ENCODE measurements around the gene BCL7A.
A peak's percentile ranks its signal among the peaks of the same experiment; 100 is the strongest.
"Not testable (repeated sequence)": the region's sequence is repeated elsewhere in the genome, so short reads cannot be mapped to it uniquely, and the experiment has no call there.

BCL7A gene

DNA sequence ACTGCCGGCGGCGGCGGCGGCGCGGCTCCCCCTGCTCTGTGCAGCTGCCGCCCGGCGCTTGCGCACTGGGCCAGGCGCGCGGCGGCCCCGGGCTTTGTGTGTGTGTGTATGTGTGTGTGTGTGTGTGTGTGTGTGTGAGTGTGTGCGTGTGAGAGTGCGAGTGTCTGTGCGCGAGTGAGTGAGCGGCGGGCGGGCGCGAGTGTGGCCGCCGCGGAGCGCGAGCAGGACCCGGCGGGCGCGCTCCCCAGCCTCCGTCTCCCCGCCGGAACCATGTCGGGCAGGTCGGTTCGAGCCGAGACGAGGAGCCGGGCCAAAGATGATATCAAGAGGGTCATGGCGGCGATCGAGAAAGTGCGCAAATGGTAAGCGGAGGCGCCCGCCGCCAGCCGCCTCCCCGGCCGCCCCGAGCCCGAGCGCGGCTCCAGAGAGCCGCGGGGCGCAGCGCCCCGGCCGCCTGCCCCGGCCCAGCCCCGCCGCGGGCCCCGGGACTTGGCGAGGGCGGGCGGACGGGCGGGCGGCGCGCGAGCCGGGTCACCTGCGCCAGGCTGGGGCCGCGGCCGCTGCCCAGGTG lies at the start of gene BCL7A:
Gene BCL7A, plus strand, starts transcription at position 63 of the 571 bp plus-strand sequence. Its CDS starts 208 bp downstream, at position 271.
- DNase-seq (ENCODE audit: low read depth): peak; percentile 56

DNA sequence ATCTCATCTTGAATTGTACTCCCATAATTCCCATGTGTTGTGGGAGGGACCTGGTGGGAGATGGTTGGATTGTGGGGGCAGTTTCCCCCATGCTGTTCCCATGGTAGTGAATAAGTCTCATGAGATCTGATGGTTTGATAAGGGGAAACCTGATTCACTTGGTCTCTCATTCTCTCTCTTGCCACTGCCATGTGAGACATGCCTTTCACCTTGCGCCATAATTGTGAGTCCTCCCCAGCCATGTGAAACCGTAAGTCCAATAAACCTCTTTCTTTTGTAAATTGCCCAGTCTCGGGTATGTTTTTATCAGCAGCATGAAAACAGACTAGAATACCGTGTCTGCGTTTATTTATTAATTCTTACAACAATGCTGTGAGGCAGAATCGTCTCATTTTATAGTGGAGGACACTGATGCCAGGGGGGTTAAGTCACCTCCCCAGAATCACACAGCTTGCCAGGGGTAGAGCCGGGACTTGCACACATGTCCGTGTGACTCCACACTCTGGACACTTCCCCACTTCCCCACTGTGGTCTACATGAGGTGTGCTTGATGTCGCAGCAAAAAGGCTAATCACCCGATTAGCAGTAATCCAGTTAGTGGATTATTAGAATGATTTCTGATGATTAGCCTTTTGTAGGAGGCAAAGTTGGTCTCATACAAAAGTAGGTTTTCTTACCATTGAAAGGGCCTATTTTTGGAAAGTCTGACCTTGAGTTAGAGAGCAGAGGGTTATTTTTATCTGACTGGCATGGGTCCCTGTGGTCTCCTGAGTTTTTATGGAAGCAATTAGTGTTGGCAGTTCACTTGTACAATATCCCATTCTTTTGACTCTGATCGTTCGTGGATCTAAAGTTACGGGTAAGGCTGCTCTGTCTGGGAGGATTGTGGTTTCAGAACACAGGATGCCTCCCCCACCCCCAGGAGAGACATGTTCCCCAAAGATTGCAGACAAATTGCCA lies 47.4 kb upstream of the BCL7A start:
- no peak for DNase-seq (ENCODE audit: low read depth)

DNA sequence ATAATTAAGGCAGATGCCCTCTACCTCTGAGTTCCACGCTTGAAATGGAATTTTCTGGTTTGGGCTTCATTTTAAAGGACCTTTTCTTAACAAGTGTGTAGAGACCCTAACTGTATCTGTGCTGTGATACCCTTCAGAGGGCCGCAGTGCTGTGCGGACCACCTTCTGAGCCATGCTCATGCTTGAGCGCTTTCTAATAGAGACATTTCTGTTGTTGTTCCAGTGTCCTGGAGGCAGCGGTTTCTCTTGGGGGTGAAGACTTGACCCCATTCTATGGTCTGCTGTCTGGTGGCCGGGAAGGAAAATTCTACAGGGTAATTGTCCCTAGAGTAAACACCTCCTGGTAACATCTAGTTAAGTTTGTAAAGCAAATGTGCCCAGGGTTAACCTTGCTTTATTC lies 46.7 kb upstream of the BCL7A start:
- DNase-seq (ENCODE audit: low read depth): no peak

DNA sequence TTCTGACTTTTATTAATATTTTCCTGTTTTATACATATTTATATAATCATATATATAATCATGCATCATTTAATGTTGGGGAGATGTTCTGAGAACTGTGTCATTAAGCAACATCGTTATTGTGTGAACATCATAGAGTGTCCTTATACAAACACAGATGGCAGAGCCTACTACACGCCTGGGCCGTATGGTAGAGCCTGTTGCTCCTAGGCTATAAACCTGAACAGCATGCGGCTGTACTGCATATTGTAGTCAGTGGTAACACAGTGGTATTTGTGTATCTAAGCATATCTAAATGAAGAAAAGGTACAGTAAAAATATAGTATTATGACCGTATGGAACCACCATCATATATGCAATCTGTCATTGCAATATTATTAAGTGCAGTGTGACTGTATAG lies 44.7 kb upstream of the BCL7A start:
- DNase-seq (ENCODE audit: low read depth): no peak

DNA sequence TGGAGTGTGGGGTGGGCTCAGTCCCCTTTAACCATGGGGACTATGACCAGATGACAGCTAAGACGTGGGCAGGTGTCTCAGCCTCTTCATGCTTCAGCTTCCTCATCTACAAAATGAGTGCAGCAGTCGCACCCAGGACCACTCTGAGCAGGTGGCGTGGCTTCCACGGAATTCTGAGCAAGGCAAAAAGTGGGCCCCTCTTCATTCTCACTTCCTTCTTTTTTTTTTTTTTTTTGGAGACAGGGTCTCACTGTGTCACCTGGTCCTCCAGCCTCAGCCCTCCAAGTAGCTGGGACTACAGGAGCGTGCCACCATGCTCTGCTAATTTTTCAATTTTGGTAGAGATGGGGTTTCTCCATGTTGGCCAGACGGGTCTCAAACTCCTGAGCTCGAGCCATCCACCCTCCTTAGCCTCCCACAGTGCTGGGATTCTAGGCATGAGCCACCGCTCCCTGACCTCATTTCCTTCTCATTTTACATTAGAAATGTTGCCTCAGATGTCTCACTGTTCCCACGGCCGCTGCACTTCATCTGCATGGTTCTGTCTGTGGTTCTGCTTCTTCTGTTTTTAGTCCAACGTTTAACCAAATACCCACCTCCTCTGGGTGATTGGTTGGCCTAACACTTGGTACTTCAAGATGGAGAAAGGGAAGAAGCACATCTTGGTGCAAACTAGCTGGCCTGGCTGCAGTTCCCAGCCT lies 41.3 kb upstream of the BCL7A start:
- DNase-seq (ENCODE audit: low read depth): no peak

DNA sequence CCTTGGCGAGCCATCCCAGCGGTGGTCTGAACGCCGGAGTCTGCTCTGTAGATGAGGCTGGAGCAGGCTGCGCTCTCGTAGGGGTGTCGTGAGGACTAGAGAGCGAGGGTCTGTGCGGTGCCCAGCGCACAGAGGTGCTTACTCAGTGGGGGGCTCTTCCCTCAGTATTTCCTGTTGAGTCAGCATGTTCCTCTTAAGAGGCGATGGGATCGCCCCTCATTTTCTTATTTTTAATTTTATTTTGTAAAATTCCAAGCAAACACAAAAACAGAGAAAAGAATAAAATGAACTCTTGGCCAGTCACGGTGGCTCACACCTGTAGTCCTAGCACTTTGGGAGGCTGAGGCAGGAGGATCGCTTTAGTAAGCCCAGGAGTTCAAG lies 40.8 kb upstream of the BCL7A start:
- DNase-seq (ENCODE audit: low read depth): no peak

DNA sequence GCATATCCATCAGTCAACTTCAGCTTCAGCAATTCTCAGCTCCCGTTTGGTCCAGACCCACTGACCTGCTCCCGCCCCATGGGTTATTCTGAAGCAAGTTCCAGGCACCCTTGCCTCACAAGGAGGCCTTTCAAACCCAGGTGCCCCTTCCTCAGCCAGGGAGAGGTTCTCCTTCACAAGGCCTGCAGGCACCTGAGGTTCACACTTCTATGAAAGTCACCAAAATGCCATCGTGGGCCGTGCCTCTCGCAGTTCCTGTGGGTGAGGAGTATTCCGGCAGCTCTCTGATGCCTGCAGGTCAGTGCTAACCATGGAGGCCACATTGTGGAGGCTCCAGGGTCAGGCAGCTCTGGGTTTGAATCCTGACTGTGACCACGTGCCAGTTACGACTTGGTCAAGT lies 40.2 kb upstream of the BCL7A start:
- no peak for DNase-seq (ENCODE audit: low read depth)

DNA sequence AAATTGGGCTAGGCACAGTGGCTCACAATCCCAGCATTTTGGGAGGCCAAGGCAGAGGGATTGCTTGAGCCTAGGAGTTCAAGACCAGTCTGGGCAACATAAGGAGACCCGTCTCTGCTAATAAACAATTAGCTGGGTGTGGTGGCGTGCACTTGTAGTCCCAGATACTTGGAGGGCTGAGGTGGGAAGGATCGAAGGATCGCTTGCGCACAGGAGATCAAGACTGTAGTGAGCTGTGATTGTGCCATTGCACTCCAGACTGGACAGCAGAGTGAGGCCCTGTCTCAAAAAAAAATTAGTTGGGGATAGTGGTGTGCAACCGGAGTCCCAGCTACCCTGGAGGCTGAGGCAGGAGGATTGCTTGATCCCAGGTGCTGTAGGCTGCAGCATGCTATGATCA lies 38.7 kb upstream of the BCL7A start:
- no peak for DNase-seq (ENCODE audit: low read depth)

DNA sequence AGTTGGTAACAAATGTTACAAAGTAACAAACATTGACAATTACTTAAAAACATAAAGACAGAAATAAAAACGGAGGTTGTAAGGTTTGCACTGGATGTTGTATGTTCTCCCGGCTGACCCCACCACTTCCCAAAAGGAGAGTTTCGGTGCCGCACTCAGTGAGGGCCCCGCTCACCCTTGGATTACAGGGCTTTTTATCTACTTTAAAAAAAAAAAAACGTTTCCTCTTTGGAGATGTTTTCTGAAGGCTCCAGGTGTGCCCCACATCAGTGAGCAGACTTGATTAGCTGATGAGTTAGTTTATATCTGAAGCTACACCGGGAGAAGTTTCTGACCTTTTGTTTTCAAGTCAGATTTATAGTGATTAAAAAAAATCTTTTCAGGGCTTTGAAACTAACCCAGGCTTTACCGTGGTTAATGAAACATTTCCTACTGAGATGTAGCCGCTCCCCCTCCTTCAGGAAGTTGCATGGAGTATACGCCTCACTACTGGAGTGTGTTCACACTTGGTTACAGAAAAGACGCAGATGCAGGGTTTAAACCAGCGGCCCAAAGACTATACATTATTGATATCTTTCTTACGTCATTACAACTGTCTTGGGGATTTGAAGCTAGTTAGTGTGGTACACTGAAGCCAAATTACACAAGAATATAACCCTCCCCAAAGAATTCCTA lies 38.0 kb upstream of the BCL7A start:
- no peak for DNase-seq (ENCODE audit: low read depth)

DNA sequence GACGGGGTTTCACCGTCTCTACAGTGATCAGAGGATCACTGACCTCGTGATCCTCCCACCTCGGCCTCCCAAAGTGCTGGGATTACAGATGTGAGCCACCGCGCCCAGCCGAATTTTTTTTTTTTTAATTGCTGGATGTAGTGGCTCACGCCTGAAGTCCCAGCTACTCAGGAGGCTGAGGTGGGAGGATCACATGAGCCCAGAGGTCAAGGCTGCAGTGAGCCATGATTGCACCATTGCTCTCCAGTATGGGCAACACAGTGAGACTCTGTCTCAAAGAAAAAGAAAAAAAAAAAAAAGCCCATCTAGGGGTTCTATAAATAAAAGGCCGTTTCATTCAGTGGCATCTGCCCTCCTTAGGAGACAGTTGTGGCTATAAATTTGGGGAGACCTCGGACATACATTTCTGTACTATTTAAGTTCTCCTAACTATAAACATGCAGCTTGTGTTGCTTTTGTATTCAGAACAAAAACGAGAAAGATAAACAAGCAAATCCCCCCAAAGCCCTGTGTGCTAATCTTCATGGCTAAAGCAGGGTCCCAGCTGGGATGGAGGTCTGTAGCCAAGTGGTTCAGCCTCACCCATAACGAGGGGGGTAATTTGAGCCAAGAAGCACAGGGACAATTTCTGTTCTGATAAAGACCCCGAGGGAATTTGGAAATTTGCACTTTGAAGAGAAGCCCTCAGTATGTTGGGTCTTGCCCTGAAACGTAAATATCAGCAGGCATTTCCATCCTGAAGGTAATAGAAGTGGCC lies 35.0 kb upstream of the BCL7A start:
- DNase-seq (ENCODE audit: low read depth): no peak

DNA sequence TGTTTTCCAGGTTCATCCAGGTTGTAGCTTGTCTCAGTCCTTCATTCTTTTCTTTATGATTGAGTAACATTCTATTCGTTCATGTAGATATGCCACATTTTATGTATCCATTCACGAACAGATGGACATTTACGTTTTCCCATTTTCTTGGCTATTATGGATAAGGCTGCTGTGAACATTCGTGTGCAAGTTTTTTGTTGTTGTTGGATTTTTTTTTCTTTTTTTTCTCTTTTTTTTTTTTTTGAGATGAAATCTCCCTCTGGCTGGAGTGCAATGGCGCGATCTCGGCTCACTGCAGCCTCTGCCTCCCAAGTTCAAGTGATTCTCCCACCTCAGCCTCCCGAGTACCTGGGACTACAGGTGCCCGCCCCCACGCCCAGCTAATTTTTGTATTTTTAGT lies 33.2 kb upstream of the BCL7A start:
- not testable (repeated sequence) for DNase-seq (ENCODE audit: low read depth)

DNA sequence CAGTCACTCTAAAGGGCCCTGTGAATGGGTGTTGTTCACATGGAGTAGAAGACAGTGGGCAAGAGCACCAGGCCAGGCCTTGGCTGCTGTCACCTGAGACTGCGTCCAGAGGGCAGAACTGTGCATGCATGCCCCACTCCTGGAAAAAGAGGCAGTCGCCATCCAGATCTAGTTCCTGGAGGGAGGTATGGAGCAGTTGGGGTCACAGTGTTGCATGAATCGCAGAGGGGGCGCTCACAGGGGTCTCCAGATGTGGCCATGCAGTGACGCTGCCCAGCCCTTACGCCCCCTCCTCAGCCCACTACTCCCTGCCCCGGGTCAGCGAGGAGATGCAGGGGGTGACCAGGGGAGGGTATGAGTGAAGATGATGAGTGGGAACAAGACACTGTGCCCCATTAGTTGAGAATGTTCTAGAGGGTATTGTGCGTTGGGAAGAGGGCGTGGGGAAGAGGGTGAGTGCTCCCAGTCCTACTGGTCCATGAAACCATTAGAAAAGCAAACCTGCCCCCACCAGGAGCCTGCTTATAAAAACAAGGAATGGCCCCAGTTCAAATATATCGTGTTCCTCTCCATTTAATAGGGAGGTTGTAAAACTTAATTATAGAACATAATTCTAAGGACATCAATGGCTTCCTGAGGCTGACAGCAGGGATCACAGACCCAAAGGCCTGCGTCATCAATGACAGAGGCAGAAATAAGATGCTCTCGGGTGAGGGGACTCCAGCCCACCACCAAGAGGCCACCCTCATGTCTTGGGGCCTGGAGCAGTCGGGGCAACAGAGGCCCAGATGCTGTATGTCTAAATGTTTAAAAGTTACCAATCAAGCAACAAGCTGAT lies 32.2 kb upstream of the BCL7A start:
- no peak for DNase-seq (ENCODE audit: low read depth)

DNA sequence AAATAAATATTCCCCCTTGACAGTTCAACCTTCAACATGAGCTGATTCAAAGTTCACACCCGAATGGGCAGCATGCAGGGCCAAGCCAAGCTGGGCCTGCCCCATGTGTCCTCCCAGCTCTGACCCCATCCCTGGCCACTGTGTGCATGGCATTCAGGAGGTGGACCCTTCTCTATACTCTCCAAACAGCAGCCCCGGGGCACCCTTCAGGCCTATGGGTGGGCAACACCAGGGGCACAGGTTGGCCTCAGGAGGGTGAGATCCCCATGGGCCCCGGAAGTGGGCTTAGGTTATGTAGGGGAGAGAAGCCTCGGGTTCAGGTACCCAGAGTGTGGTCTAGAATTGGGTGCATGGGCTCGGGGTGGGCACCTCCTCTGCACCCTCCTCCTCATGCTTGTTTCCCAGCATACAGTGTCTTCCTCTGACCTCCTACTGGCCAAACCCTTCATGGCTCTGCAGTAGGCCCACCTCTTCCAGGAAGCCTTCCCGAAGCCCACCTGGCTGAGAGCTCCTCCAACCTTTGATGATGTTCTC lies 31.5 kb upstream of the BCL7A start:
- no peak for DNase-seq (ENCODE audit: low read depth)

DNA sequence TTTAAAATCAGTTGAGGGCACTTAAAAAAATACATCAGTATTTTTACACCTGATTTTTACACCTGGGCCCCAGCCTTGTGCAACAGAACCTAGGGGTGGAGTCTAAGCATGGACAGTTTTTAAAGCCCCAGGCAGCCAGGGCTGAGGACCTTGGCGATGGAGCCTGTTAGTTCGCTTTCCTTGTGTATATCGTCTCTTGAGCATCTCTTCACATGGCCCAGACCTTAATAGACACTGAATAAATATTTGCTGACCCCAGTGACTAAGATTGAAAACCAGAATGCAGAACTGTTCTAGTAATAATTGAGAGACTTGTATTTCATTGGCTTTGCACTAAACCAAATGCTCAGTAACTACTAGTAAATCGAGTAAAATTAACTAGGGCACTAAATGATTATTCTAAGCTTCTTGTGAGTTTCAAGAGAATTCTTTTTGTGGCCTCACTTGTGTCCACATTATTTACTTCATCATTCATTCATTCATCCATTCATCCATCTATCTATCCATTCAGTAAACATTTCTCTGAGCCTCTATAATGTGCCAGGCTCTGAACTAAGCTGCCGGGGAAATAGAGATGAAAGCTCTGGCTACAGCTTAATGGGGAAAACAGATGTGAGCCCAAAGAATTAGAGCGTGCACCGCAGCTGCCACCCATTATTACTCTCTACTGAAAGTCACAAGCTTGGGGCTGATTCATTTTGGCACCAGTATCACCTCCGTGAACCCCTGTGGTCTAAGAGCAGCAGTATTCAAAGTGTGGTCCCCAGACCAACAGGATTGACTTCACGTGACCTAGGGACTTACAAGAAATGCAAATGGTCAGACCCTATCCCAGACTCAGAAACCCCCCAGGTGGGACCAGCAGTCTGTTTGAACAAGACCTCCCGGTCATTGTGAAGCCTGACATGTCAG lies 30.7 kb upstream of the BCL7A start:
- no peak for DNase-seq (ENCODE audit: low read depth)

DNA sequence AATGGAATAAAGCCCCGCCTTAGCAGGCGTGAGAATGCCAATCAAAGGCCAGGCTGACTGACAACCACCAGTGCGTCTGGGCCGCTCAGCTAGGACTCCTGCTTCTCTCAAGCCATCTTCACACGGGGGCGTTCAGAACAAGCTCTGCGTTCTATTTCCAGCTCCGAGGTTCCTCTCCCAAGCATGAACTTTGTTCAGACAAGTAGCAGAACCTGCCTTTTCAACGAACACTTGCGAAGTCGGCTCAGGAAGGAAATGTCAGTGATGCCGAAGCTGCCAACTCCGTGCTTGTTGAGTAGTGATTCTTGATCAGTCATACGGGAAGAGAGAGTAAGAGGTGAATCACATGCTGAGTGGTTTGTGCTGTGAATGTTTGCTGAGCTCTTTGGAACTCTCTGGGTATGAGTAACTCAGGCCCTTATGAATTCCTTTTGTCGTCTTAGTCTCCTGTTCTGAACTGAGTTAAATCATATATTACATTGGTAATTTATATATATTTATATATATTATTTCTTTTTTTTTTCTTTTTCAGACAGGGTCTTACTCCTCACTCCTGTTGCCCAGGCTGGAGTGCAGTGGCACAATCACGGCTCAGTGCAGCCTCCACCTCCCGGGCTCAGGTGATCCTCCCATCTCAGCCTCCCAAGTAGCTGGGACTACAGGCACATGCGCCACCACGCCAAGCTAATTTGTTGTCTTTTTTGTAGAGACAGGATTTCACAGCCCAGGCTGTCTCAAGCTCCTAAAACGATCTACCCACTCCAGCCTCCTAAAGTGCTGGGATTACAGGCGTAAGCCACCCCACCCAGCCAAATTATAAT lies 29.4 kb upstream of the BCL7A start:
- no peak for DNase-seq (ENCODE audit: low read depth)

DNA sequence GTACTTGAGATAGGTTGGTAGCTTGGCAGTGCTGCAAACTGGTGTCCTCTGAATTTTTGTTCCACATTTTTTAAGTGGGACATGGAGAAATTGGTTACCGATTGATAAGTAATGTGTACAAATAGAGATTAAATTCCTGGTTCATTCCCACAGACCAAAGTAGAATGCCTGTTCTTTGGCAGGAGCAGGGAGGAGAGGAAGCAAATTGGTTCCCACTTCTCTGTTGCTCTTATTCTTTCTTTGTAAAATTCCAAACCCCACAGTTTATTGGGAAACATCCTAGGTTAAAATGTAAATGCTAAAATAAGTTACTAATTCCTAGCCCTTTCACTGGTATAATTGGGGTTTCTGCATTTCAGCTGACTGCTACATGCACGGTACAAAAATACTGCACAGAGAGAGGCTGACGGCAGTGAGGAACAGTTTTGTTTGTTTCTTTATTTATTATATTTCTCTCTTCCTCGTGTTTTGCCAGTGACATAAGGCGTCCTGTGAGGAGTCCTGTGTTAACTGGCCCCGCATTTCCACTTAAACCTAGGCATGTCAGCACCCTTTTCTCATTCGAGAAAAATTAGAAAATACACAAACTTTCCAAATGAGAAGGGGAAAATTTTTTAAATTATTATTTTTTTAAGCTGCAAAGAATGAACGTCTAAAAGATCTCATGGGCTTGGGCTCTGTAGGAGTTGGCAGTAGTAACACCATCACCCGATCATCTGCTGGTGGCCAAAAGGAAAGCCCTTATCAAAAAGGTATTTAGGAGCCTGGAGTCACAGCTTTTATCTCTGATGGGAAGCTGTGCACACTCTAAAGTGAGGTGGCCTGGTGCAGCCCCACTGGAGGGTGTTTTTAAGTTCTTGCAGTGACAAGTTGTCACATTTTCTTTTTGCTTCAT lies 25.4 kb upstream of the BCL7A start:
- no peak for DNase-seq (ENCODE audit: low read depth)

DNA sequence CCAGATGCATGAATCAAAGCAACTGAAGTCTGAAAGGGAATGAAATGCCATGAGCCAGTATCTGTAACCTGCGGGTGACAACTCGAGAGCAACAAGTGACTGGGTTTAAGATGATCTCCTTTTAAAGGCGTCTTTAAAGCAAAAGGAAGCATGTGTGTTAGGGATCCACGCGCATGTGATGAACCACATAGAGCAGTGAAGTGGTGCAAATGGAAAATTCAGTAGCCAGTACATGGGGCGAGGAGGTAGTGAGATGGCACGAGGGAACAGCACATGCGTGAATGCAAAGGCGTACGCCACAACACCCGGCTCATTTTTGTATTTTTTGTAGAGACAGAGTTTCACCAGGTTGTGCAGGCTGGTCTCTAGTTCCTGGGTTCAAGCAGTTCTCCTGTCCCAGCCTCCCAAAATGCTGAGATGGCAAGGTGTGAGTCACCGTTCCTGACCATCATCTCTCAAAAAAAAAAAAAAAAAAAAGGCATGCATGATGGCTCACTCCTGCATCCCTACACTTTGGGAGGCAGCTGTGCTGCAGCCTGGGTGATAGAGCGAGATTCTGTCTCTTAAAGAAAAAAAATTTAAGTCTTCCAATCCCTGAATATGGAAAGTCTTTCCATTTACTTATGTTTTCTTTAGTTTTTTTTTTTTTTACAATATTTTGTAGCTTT lies 24.6 kb upstream of the BCL7A start:
- DNase-seq (ENCODE audit: low read depth): no peak

All from CMK (cell line).